Measurements from ENCODE around the gene ERFL. TPM values are rescaled to one million over a fixed set of nuclear protein-coding genes. Genes with fewer than 3 reads are reported as not detected.

Gene ERFL
- total and polyA plus RNA-seq, 5 experiments from 2014 or later, result 7.5 to 8.1 TPM; not detected in 3

DNA sequence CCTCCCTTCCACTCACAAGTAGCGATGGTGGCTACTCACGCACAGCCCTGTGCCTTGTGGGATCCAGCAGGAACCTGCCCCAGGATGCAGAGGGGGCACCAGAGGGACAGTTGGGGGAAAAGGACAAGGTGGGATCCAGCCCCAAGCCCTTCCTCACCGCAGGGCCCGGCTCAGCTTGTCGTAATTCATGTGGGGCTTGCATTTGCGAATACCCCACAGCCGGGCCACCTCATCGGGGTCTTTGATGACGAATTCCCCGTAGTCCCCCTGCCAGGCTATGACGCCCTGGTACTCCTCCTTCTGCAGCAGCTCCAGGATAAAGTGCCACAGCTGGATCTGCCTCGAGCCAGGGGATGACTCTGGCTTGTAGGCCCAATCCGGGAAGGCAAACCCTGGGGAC, 18.5 kb downstream of the ERFL start:
- ATAC-seq, result no peak

GRCh38 chr19:41908724-41909464, 19.4 kb downstream of the ERFL start:
- peak overlapping the region in 2 of 10 donors; percentile 22 to 48 for H3K4me3 Mint-ChIP-seq
- no peaks in the 10 kb centered on the region for H3K9me3 Mint-ChIP-seq

More for the DNA sequence above, 18.5 kb downstream of the ERFL start:
- Mint-ChIP-seq H3K36me3 (peaks cover 0 to 33% (median 0%) of the 10 kb centered on the region in 3 donors), H3K4me3 (no peak overlapping the region), H3K27ac (peak overlapping the region in 5 of 10 donors; percentile 68 to 92 (median 84)), H3K27me3 (peaks cover 0 to 3% (median 0%) of the 10 kb centered on the region in 5 donors), H3K4me1 (peaks cover 43 to 86% (median 59%) of the 10 kb centered on the region in 4 donors), H3K9me3 (no peaks in the 10 kb centered on the region)
- POLR2A ChIA-PET, result interaction anchor here (1.1 to 15.2 kb wide), 8 partner anchors 8 to 50 kb away, joined by 3 to 465 read pairs (median 42); partner anchors contain the start of genes ARHGEF1, CD79A, ERFL and RPS19
- DNase-seq, result no peak

GRCh38 chr19:41907994-41908615, 20.1 kb downstream of the ERFL start:
- POLR2A ChIA-PET, result interaction anchor here (0.6 to 15.2 kb wide), 10 partner anchors 6 to 49 kb away, joined by 3 to 465 read pairs (median 10); partner anchors contain the start of genes ARHGEF1, CD79A, ERFL and RPS19
- H3K4me3 Mint-ChIP-seq, result no peak overlapping the region
- ATAC-seq, result no peak
- no peaks in the 10 kb centered on the region for H3K9me3 Mint-ChIP-seq
- no peaks in the 10 kb centered on the region for H3K27me3 Mint-ChIP-seq
- peak overlapping the region in 2 of 10 donors; percentile 3 to 48 for H3K27ac Mint-ChIP-seq
- peaks cover 41 to 84% (median 59%) of the 10 kb centered on the region in 4 donors for H3K4me1 Mint-ChIP-seq
- peaks cover 0 to 49% (median 0%) of the 10 kb centered on the region in 3 donors for H3K36me3 Mint-ChIP-seq
- DNase-seq, result peak in 1 of 10 donors; percentile 11

More at GRCh38 chr19:41908724-41909464, 19.4 kb downstream of the ERFL start:
- H3K27me3 Mint-ChIP-seq, result no peaks in the 10 kb centered on the region
- DNase-seq (peak in 1 of 10 donors; percentile 11), ATAC-seq (no peak)
- H3K36me3 Mint-ChIP-seq, result peaks cover 0 to 41% (median 0%) of the 10 kb centered on the region in 3 donors
- POLR2A ChIA-PET, result interaction anchor here (0.6 to 15.2 kb wide), 10 partner anchors 7 to 49 kb away, joined by 3 to 465 read pairs (median 10); partner anchors contain the start of genes ARHGEF1, CD79A, ERFL and RPS19
- H3K27ac Mint-ChIP-seq, result peak overlapping the region in 8 of 10 donors; percentile 41 to 84 (median 62)
- H3K4me1 Mint-ChIP-seq, result peaks cover 44 to 87% (median 61%) of the 10 kb centered on the region in 4 donors

GRCh38 chr19:41906916-41907680, 21.2 kb downstream of the ERFL start:
- ATAC-seq, result no peak
- Mint-ChIP-seq H3K4me1 (peaks cover 38 to 74% (median 59%) of the 10 kb centered on the region in 4 donors), H3K36me3 (peaks cover 0 to 59% (median 4%) of the 10 kb centered on the region in 3 donors)

GRCh38 chr19:41906271-41906670, 22.0 kb downstream of the ERFL start:
- POLR2A ChIA-PET, result interaction anchor here (1.0 to 15.2 kb wide), 7 partner anchors 10 to 43 kb away, joined by 3 to 465 read pairs (median 51); partner anchors contain the start of genes ARHGEF1, CD79A and ERFL
- peaks cover 36 to 72% (median 58%) of the 10 kb centered on the region in 4 donors for H3K4me1 Mint-ChIP-seq
- peak overlapping the region in 1 of 10 donors; percentile 19 for H3K4me3 Mint-ChIP-seq
- H3K27me3 Mint-ChIP-seq, result no peaks in the 10 kb centered on the region
- H3K9me3 Mint-ChIP-seq, result no peaks in the 10 kb centered on the region
- peaks cover 0 to 67% (median 10%) of the 10 kb centered on the region in 3 donors for H3K36me3 Mint-ChIP-seq
- H3K27ac Mint-ChIP-seq, result peak overlapping the region in 8 of 10 donors; percentile 64 to 90 (median 83)
- DNase-seq, result no peak
- ATAC-seq, result no peak

More at GRCh38 chr19:41906916-41907680, 21.2 kb downstream of the ERFL start:
- peak overlapping the region in 2 of 10 donors; percentile 19 to 56 for H3K4me3 Mint-ChIP-seq
- no peak for DNase-seq
- POLR2A ChIA-PET, result interaction anchor here (0.6 to 15.2 kb wide), 5 partner anchors 11 to 35 kb away, joined by 3 to 465 read pairs (median 61); partner anchors contain the start of genes ARHGEF1 and CD79A
- H3K27ac Mint-ChIP-seq, result peak overlapping the region in 9 of 10 donors; percentile 62 to 90 (median 74)
- H3K9me3 Mint-ChIP-seq, result no peaks in the 10 kb centered on the region
- H3K27me3 Mint-ChIP-seq, result no peaks in the 10 kb centered on the region

- no peaks in the 10 kb centered on the region for H3K27me3 Mint-ChIP-seq
Measured at GRCh38 chr19:41905273-41906002, 22.8 kb downstream of the ERFL start.

DNA sequence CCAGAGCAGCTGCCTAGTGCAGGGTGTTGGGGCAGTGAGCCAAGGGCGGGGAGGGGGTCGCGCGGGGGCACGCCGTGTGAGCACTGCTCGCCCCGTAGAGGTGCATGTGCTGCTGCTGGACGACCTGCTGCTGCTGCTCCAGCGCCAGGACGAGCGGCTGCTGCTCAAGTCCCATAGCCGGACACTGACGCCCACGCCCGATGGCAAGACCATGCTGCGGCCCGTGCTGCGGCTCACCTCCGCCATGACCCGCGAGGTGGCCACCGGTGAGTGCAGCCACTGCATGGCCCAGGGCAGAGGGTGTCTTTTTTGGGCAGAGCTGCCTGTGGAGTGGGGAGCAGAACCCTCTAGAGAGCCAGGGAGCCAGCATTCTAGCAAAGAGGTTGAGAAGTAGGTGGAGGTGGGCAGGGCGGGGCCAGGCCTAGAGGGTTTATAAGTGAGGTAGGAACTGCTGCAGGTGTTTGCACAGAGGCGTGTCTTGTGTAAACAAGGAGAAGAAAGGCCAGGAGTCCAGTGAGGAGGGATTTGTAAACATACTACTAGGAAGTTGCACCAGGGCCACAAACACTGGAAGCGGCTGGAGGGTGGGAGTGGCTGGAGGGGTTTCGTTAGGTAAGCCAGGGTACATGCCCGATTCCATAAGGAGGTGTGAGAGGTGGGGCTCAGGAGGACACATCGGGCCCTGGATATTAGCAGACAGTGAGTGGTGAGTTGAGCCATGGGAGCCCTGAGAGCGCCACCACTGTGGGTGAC, 24.0 kb downstream of the ERFL start:
- POLR2A ChIA-PET, result interaction anchor here (1.0 to 15.2 kb wide), 9 partner anchors 6 to 44 kb away, joined by 3 to 465 read pairs (median 7); partner anchors contain the start of genes ARHGEF1, CD79A, ERFL and RPS19
- Mint-ChIP-seq H3K4me1 (peaks cover 23 to 70% (median 53%) of the 10 kb centered on the region in 4 donors), H3K27ac (peak overlapping the region in 9 of 10 donors; percentile 57 to 85 (median 81)), H3K36me3 (peaks cover under 1 to 86% (median 16%) of the 10 kb centered on the region in 3 donors), H3K4me3 (peak overlapping the region in 4 of 10 donors; percentile 5 to 39 (median 31)), H3K27me3 (no peaks in the 10 kb centered on the region), H3K9me3 (no peaks in the 10 kb centered on the region)
- ATAC-seq (no peak), DNase-seq (no peak)

More at GRCh38 chr19:41905273-41906002, 22.8 kb downstream of the ERFL start:
- POLR2A ChIA-PET, result interaction anchor here (1.0 to 15.2 kb wide), 8 partner anchors 10 to 45 kb away, joined by 3 to 465 read pairs (median 30); partner anchors contain the start of genes ARHGEF1, CD79A, ERFL and RPS19
- no peaks in the 10 kb centered on the region for H3K9me3 Mint-ChIP-seq
- peak overlapping the region in 8 of 10 donors; percentile 4 to 90 (median 82) for H3K27ac Mint-ChIP-seq
- peaks cover 0 to 74% (median 11%) of the 10 kb centered on the region in 3 donors for H3K36me3 Mint-ChIP-seq
- H3K4me1 Mint-ChIP-seq, result peaks cover 28 to 68% (median 54%) of the 10 kb centered on the region in 4 donors
- H3K4me3 Mint-ChIP-seq, result peak overlapping the region in 2 of 10 donors; percentile 35 to 66
- no peak for ATAC-seq
- DNase-seq, result no peak

- Mint-ChIP-seq H3K4me1 (peaks cover 25 to 72% (median 57%) of the 10 kb centered on the region in 4 donors), H3K27me3 (no peaks in the 10 kb centered on the region), H3K4me3 (peak overlapping the region in 4 of 10 donors; percentile 7 to 56 (median 26)), H3K36me3 (peaks cover 4 to 90% (median 16%) of the 10 kb centered on the region in 3 donors), H3K27ac (peak overlapping the region in 9 of 10 donors; percentile 37 to 85 (median 73)), H3K9me3 (no peaks in the 10 kb centered on the region)
- POLR2A ChIA-PET, result interaction anchor here (1.0 to 15.2 kb wide), 13 partner anchors 7 to 43 kb away, joined by 3 to 465 read pairs (median 7); partner anchors contain the start of genes ARHGEF1, CD79A, ERFL and RPS19
- no peak for ATAC-seq
- no peak for DNase-seq
Measured at GRCh38 chr19:41903193-41903953, 24.9 kb downstream of the ERFL start.

- peaks cover 30 to 80% (median 64%) of the 10 kb centered on the region in 4 donors for H3K4me1 Mint-ChIP-seq
- peak overlapping the region in 4 of 10 donors; percentile 10 to 27 (median 20) for H3K4me3 Mint-ChIP-seq
Measured at GRCh38 chr19:41902594-41902993, 25.7 kb downstream of the ERFL start.

More at GRCh38 chr19:41902594-41902993, 25.7 kb downstream of the ERFL start:
- POLR2A ChIA-PET, result interaction anchor here (1.2 to 15.2 kb wide), 10 partner anchors 8 to 43 kb away, joined by 3 to 465 read pairs (median 10); partner anchors contain the start of genes ARHGEF1, CD79A, ERFL and RPS19
- ATAC-seq (no peak), DNase-seq (no peak)
- H3K27me3 Mint-ChIP-seq, result no peaks in the 10 kb centered on the region
- H3K36me3 Mint-ChIP-seq, result peaks cover 4 to 98% (median 19%) of the 10 kb centered on the region in 3 donors
- H3K27ac Mint-ChIP-seq, result peak overlapping the region in 8 of 10 donors; percentile 37 to 89 (median 74)
- H3K9me3 Mint-ChIP-seq, result no peaks in the 10 kb centered on the region
